GM19351 (cell line): ENCODE data around the gene PYGB.

Experiments
- ATAC-seq: cut with Tn5 transposase; IDR thresholded peaks from one replicate; pipeline ENCODE4 v1.9.1; 2021; ENCODE audit warnings: mild to moderate bottlenecking, moderate library complexity; ENCODE audit not compliant: unreplicated experiment

The PYGB gene

DNA sequence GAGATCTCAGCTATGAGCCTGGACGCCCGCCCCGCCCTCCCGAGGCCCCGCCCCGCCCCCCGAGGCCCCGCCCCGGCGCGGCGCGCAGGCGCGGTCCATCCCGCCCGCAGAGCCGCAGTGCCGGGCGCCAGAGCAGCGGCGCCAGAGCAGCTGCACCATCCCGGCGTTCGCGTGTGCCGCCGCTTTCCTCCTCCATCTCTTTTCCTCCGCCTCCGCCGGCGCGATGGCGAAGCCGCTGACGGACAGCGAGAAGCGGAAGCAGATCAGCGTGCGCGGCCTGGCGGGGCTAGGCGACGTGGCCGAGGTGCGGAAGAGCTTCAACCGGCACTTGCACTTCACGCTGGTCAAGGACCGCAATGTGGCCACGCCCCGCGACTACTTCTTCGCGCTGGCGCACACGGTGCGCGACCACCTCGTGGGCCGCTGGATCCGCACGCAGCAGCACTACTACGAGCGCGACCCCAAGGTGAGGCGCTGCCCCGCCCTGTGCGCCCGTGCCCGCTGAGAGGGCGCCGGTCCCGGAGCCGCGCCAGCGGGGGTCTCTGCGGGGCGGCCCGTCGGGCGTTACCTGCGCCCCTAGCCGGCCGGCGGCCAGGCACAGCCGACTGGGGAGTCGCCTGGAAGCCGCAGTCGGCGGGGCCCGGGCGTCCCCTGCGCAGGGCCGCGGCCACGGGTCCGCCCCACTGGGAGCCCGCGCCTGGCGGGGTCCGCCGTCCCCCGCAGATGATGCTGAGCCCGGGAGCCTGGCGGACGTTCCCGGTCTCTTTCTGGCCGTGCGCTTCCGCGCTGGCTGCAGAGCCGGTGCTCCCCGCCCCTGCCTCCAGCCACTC, at the start of gene PYGB:
TSS of gene PYGB (plus strand) at position 130 of the 830 bp plus-strand sequence. CDS start at position 224, 94 bp downstream.
- ATAC-seq, result peak; percentile 64

DNA sequence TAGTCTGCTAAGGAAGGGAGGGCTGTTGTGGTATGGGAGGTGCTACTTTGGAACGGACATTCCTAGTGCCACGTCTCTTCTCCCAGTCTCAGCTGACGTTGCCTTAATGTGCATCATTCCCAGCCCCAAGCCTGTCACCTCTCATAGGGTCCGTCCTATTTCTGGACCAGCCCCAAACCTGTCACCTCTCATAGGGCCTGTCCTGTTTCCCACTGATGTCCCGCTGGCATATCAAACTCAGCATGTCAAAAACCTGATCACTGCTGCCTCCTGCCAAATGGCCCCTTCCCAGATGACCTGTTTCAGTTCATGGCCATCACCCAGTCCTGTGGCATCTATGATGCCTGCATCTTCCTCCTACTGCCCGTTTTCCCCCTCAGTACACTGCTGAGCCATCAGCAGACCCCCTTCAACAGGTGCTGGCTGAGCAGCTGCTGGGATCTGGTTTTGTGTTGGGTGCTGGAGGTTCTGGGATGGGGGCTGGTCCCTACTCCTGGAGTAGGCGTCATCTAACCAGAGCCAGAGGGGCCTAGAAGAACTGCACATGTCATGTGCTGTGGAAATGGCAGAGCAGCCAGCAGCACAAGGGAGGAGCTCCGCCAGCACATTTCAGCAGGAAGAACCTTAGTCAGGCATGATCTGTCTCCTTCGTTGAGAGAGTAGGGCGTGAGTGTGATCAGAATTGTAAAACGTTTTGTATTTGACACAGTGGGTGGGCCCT, 49.1 kb upstream of the PYGB start:
- ATAC-seq, result no peak

DNA sequence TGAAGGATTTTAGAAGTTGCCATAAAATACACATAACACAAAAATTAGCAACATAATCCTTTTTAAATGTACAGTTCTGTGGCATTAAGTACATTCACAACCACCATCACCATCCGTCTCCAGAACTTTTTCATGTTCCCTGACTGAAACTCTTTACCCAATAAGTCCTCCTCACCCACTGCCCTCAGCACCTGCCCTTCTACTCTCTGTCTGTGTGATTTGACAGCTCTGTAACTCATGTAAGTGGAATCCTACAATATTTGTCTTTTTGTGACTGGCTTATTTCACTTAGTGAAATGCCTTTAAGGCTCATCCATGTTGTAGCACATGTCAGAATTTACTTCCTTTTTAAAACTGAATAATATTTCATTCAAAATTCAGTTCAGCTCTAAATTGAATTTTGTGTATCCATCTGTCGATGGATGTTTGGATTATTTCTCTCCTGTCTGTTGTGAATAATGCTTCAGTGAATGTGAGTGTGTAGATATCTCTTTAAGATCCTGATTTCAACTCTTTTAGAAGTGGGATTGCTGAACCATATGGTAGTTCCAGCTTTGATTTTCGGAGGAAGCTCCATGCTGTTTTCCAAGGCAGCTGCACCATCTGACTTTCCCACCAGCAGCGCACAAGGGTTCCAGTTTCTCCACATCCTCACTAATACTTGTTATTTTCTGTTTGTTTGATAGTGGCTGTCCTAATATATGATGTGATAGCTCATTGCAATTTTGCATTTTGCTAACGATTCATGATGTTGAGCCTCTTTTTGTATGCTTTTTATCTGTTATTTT, 48.2 kb upstream of the PYGB start:
- no peak for ATAC-seq

DNA sequence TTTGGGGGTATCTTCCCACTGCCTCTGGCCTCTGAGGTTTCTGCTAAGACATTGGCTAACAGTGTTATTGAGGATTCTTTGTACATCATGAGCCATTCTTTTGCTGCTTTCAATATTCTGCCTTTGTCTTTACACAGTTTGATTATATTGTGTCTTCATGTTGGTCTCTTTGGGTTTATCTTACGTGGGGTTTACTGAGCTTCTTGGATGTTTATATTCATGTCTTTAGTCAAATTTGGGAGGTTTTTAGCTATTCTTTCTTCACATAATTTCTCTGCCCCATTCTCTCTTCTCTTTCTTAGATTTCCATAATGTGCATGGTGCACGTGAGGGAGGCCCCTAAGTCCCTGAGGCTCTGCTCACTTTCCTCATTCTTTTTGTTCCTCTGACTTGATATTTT, 44.8 kb upstream of the PYGB start:
- no peak for ATAC-seq

DNA sequence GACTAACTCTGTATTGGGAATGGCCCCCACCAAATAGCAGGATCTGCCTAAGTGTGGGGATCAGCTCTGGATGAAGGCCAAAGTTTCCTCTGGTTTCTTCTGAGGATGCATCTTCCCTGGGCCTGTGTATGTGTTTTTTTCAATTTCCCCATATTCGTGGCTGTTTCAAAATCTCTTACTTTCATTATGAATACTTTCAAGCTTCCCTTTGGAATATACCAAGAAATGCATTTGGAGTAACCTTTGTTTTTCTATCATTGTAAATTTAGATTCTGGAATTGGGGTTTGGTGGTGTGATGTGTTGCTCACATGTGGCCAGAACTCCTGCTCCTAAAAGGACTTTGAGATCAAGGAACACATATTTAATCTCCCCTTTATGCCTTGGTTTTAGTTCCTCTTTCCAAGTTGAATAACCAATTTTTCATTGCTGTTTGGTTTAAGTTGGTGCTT, 44.0 kb upstream of the PYGB start:
- no peak for ATAC-seq

DNA sequence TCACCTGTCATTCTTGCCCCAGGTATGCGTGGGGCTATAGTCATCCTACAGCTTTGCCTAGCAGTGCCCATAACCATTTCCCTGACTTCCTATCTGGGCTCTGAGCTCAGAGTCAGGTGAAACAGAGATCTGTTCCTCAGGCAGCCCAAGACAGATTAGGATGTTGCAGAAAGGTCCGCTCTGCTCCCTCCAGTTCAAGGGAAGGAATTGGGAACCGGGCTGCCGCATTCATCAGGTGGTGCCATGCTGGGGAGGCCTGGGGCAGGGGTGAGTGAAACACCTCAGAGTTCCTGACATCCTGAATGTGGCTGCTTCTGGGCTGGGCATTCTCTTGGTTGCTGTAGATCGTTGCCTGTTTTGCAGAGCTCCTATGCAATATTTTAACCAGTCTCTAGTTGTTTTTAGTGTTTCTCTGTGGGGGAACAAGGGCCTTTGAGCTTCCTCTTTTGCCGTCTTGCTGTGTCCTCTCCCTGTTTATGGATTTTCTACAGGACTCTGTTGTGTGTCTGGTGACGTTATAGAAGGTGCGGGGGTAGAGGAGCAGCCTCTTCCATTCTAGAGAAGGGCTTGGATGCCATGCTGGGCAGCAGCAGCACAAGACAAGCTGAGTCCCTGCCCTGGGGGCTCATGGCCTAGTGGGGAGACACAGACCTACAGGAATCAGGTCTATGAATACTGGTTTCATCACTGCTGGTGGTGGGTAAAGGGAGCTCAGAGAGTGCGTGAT, 43.2 kb upstream of the PYGB start:
- no peak for ATAC-seq

DNA sequence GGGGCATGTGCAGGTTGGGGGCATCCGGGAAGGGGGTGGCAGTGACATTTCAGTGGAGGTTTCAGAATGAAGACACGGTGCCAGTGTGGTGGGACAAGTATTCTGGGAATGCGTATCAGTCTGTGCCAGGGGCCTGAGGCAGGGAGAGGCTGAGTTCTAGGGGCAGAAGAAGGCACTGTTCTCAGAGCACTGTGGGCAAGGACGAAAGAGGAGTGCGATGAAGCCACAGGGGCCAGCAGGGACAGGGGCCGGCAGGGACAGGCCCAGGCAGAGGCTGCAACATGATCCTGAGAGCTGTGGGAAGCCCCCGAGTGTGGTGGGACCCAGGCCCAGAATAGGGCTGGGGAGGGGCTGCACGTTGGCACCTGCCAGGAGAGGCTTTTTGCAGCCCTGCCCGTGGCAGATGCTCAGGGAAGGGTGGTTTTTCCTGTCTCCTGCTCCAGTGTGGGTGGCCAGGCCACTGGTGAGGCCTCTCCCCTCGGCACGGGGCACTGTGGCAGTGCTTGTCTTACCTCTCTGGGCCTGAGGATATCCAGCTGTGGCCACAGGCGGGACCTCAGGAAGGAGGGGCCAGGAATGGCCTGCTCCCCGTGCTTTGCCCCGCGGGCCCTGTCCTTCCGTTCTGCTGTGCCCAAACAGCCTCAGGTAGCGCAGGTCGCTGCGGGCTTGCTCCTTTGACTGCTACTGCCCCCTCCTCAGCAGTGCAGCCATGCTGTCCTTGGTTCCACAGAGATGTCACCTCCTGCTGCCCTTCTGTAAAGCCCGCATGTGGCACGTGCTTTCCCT, 42.4 kb upstream of the PYGB start:
- ATAC-seq, result no peak

DNA sequence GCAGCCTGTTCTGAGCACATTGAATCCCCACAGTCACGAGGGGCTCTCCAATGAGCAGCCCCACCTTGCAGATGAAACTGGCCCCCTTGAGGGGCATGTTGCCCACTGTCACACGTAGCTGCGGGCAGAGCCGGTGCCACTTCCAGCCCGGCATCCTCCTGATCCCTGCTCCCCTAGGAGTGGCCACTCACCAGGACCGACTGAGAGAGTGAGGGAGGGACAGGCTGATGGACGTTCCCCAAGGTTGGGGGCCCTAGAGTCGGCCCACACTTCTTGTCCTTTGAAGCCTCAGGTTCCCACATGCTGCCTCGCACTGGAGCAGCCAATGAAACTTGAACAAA, 41.9 kb upstream of the PYGB start:
- ATAC-seq, result no peak

DNA sequence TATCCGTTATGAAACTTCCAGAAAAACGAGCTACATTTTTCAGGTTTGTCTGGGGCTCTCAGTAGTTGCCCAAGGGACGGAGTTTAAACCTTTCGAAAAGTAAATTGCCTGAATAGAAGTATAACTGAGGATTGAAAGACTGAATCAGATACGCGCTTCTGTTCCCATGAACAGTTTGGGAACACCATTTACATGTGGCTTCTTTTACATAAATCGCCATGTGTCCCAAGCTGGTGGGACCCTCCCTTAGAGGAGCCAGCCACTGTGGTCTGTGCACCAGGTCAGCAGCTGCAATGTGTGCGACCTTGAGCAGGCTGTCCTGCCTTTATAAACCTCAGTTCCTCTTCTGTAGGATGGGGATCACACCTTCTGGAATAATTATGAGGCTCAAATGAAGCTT, 41.3 kb upstream of the PYGB start:
- no peak for ATAC-seq

DNA sequence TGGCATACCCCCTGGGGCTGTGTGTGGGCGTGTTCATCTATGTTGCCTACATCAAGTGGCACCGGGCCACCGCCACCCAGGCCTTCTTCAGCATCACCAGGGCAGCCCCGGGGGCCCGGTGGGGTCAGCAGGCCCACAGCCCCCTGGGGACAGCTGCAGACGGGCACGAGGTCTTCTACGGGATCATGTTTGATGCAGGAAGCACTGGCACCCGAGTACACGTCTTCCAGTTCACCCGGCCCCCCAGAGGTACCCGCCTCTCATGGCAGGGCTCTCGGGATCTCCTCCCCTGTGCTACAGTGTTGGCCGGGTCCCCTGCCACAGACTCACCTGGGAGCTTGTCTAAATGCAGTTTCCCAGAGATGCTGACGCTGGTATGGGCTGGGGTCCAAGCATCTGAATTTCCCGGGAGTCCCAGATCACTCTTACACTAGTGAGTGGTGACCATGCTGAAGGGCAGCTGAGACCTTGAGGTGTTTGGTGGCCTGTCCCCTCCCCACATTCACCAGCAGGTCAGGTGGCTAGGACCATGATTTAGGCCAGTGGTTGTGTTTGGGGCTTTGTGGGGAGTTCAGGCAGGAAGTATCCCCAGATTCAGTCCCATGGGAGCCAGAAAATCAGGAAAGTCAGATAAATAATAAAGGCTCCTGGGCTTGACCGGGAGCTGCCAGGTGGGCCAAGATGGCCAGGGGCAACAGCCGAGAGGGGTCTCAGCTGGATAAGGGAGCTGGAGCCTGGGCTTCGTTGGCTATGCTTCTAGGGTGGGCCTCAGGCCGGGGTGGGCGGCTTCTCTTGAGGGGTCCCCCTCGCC, 40.5 kb upstream of the PYGB start:
- no peak for ATAC-seq

DNA sequence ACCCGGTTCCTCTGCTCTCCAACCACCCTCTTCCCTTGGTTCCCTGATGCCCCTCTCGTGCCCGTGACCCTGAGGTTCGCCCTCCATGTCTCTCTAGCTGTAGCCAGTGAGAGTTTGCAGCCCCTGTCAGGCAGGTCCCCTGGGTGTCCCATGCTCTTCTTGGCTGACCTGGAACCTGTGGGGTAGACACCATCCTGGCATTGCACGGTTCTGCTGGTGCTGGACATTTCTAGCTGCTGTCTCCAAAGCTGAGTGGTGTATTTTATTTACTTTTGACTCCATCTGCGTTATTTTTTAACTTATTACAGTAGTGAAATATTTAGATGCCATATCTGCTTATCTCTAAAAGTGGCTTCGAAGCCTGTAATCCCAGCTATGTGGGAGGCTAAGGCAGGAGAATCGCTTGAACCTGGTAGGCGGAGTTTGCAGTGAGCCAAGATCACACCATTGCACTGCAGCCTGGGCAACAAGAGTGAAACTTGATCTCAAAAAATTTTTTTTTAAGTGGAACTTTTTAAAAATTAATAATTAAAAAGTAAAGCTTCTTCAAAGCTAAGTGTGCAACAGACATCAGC, 39.8 kb upstream of the PYGB start:
- ATAC-seq, result no peak

DNA sequence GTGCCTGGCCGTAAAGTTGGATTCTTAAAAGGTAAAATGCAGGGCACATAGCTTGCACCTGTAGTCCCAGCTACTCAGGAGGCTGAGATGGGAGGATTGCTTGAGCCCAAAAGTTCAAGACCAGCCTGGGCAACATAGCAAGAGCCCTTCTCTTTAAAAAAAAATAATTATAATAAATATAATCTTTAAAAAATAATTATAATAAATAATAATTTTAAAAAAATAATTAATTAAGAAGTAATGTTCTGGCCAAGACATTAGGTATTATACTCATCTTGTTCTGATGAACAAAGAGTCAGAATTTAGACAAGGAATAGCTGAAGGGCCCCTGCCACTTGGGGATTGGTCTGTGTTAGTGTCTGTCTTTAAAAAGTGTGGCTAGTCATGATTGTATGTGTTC, 38.5 kb upstream of the PYGB start:
- no peak for ATAC-seq

DNA sequence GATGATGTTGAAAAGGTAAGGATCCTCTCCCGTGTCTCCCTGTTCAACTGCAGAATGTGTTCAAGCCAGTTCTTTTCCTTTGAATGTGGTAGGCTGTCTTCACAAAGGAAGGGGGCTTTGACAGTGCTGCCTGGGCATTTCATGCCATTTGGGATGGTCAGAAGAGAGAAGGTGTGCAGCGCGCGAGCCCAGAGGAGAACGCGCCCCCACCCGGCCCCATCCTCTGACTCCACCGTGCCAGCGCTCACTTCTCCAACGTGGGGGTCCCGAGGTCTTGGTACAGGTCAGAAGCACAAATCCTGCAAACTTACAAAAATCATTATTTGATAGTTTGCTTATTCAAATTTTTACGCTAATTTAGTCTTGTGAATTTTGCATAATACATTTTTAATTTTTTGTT, 38.0 kb upstream of the PYGB start:
- no peak for ATAC-seq

DNA sequence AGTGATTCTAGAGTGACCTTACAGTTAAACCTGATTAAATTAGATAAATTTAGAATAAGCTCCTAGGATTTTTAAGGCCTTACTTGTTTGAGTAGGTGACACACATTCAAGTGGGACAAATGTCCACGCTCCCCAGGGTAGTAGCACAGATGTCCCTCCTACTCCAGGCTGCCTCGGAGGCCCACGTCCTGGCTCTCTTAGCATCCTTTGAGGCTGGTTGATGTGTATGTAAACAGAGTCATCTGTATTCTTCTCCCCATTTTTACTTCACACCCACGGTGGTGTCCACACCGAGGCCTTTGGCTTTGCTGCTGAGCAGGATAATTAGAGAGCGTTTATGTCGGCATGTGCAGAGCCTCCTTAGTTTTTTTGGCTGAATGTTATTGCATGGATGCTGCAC, 36.6 kb upstream of the PYGB start:
- ATAC-seq, result no peak

DNA sequence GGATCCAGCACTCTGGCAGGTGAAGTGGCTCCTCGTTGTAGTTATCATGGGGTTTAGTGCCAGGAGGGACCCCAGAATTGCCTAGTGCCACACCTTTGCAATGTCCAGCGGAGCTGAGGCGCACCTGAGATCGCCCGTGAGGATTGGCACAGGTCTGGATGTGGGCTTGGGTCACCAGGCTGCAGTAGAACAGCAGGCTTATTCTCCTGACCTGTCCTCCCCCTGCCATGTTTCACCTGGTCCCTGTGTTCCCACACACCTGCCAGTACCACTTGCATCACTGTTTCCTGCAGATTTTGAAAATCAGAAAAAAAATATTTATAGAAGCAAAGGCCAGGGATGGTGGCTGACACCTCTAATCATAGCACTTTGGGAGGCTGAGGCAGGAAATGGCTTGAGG, 35.6 kb upstream of the PYGB start:
- ATAC-seq, result no peak

DNA sequence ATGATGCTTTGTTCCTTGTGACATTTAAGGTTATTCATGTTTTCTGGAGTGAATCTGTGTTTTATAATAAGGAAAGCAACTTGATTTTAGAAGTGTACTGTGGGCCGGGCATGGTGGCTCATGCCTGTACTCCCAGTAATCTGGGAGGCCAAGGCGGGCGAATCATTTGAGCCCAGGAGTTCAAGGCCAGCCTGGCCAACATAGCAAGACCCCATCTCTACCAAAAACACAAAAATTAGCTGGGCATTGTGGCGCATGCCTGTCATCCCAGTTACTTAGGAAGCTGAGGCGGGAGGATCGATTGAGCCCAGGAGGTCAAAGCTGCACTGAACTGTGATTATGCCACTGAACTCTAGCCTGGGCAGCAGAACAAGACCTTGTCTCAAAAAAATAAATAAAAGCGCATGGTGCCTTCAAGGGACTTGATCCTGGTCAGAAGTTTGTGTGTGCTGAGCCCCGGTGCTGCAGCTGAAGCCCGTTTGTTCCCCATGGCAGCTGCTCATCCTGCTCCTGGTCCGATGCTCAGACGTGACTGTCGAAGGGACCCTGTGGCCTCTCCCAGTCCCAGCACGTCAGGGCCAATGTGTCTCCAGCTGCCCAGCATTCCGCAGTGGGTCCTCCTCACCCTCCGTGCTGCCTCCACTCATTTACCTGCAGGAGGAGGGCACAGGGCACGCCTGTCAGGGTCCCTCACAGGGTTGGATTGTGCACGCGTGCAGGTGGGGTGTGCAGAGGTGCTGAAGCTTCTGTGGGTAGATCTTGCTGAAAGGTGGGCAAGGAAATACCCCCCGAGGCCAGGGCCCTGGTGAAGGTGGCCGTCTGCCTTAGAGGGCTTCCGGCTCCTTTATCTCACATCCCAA, 34.1 kb upstream of the PYGB start:
- no peak for ATAC-seq

DNA sequence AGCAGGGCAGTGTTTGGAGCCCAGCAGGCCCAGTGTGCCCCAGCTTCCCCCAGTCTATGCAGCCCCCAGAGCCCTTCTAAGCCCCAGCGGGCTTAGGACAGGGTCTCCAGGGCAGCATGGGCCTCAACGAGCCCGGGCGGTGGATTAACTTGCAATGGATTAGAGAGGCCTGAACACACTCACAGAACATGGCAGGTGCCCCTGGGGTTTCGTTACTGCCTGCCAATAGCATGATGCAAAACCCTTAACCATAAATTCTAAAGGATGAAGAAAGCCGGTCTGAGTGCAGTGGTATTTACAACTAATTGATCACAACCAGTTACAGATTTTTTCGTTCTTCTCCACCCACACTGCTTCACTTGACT, 33.5 kb upstream of the PYGB start:
- no peak for ATAC-seq

DNA sequence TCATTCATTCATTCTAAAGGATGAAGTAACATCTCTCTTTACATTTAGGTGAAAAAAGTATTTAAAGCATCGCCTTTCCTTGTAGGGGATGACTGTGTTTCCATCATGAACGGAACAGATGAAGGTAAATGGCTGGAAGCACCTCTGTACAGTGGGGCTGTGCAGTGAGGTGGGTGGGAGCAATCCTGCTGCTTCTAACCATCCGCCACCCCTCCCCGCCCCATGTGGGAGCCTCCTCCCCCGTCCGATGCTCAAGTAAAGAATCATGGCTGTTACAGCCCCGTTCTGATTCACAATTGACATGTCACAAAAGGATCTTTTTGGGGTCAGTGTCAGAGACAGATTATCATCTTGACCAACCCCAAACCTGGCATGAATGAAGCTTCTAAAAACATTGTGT, 33.1 kb upstream of the PYGB start:
- ATAC-seq, result no peak
